Stomach (tissue), 9 donors: ENCODE measurements around the gene DLGAP1. TPM values are rescaled to one million over a fixed set of nuclear protein-coding genes. Genes with fewer than 3 reads are reported as not detected.

ENCODE experiments used
- DNase-seq, 2 donors: peaks; one replicate each; pipeline versions ENCODE4 v3.0.0 to v3.0.0-alpha.2; 2013 to 2019
- H3K27ac ChIP-seq, 5 donors: fragments of 200-600 bp in 4 of 5; sonication (generic) in 4 of 5; one replicate each; pipeline ENCODE4 v1.5.1; 2013 to 2019; ENCODE audit warnings: mild to moderate bottlenecking in 1 of 5, moderate library complexity in 1 of 5
- H3K27me3 ChIP-seq, 3 donors: fragments of 200-600 bp; sonication (generic); one replicate each; pipeline ENCODE4 v1.5.1; 2017 to 2019; ENCODE audit warnings: mixed run types in 1 of 3
- H3K36me3 ChIP-seq, 4 donors: fragments of 200-600 bp; sonication (generic); 1 replicate in 3 of 4; 2 replicates in 1 of 4; pipeline ENCODE4 v1.5.1; 2016 to 2019
- H3K4me1 ChIP-seq, 4 donors: fragments of 200-600 bp; sonication (generic); one replicate each; pipeline ENCODE4 v1.5.1; 2016 to 2019
- H3K4me3 ChIP-seq, 4 donors: fragments of 200-600 bp; sonication (generic) in 3 of 4; one replicate each; pipeline ENCODE4 v1.5.1; 2016 to 2019; ENCODE audit warnings: mild to moderate bottlenecking in 1 of 4
- H3K9me3 ChIP-seq, 4 donors: fragments of 200-600 bp; sonication (generic); one replicate each; pipeline ENCODE4 v1.5.1; 2016 to 2019
- EP300 ChIP-seq: sonication (generic); formaldehyde crosslinking; IDR thresholded peaks from one replicate; pipeline ENCODE4 v1.6.1; 2017; ENCODE audit warnings: antibody characterized with exemption
- POLR2A ChIP-seq, 4 donors: fragments of 450-650 bp; IDR thresholded peaks; one replicate each; pipeline ENCODE4 v1.6.1; 2016; ENCODE audit warnings: antibody characterized with exemption in 4 of 4, control low read depth in 2 of 4, mild to moderate bottlenecking in 1 of 4, moderate library complexity in 1 of 4
- POLR2AphosphoS5 ChIP-seq, 3 donors: sonication (generic); formaldehyde crosslinking; IDR thresholded peaks; one replicate each; pipeline ENCODE4 v1.6.1; 2016; ENCODE audit warnings: antibody characterized with exemption in 3 of 3
- WGBS, 5 donors: extraction: QIAGEN DNeasy Blood & Tissue Kit in 3 of 5; methylation state at CpG; one replicate each; pipeline versions ENCODE4 v1.1.5 to v1.1.7; 2013 to 2018; 5-methylcytosine and 5-hydroxymethylcytosine counted together
- intact Hi-C: fragments of 100-400 bp; cut with DNase I; formaldehyde crosslinking; loops from one replicate; pipeline ENCODE4 v1.15.1; 2023; ENCODE audit warnings: low total_unique reads
- polyA plus RNA-seq, 3 donors: library from polyadenylated mRNA; stranded (reverse); fragments of 200-250 nt; gene quantifications; one replicate each; pipeline ENCODE4 v1.2.3, GENCODE V29; 2013
- total RNA-seq, 5 donors: library from RNA; depleted of rRNA; stranded (reverse); fragments of >200 nt; gene quantifications; one replicate each; pipeline versions ENCODE4 v1.1.0 to v1.2.3, GENCODE V29; 2014 to 2016
- TF ChIP-seq, protein P1 (sequence below), 7 experiments: fragments of 450-650 bp in 4 of 7; fragments of 200-600 bp in 3 of 7; sonication (generic) in 3 of 7; IDR thresholded peaks; one replicate each; pipeline ENCODE4 v1.5.1; 2016 to 2019; ENCODE audit warnings: antibody characterized with exemption in 7 of 7, control low read depth in 2 of 7, mild to moderate bottlenecking in 1 of 7
- donor health status: healthy with polysubstance abuse.
- donor health status: Bipolar disorder and iron deficiency.
- donor health status: healthy.

The DLGAP1 gene
- total and polyA plus RNA-seq, 8 donors = 0.06 to 7.0 (median 1.3) TPM; not detected in 1

DNA sequence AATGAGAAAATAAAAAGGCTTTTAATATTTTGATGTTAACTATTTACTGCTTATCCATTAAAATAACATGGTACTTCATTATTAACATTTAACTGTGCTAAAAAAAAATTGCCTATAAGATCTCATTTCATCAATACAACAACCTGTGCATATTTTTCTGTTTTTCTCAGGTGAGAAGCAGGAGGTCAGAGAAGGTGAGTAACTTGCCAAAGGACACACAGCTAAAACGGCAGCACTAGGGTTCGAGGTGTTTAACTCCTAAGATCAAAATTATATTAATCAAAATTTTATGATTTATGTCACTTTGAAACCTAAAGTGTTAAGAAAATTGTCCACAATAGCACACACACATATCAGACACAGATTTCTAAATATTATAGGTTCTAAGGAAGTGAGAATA is 639.1 kb downstream of the DLGAP1 start:
- H3K27me3 ChIP-seq = no peaks in the 10 kb centered on the region
- no peak overlapping the region for H3K27ac ChIP-seq
- no peaks in the 10 kb centered on the region for H3K36me3 ChIP-seq
- intact Hi-C loops = no loop called here
- H3K4me3 ChIP-seq = no peak overlapping the region
- no peak for DNase-seq
- WGBS, 5 donors = 82 to 91% (median 88%) methylated on average over 2 of the region's 2 CpGs
- peaks cover 0 to under 1% (median 0%) of the 10 kb centered on the region in 4 donors for H3K4me1 ChIP-seq
- no peaks in the 10 kb centered on the region for H3K9me3 ChIP-seq
- TF ChIP-seq EP300 (no peak), POLR2AphosphoS5 (IDR thresholded peaks at IDR 0.05) (no peak), POLR2A (IDR thresholded peaks at IDR 0.05) (no peak)
- TF ChIP-seq, protein P1, sequence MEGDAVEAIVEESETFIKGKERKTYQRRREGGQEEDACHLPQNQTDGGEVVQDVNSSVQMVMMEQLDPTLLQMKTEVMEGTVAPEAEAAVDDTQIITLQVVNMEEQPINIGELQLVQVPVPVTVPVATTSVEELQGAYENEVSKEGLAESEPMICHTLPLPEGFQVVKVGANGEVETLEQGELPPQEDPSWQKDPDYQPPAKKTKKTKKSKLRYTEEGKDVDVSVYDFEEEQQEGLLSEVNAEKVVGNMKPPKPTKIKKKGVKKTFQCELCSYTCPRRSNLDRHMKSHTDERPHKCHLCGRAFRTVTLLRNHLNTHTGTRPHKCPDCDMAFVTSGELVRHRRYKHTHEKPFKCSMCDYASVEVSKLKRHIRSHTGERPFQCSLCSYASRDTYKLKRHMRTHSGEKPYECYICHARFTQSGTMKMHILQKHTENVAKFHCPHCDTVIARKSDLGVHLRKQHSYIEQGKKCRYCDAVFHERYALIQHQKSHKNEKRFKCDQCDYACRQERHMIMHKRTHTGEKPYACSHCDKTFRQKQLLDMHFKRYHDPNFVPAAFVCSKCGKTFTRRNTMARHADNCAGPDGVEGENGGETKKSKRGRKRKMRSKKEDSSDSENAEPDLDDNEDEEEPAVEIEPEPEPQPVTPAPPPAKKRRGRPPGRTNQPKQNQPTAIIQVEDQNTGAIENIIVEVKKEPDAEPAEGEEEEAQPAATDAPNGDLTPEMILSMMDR (IDR thresholded peaks at IDR 0.05) = no peak

DNA sequence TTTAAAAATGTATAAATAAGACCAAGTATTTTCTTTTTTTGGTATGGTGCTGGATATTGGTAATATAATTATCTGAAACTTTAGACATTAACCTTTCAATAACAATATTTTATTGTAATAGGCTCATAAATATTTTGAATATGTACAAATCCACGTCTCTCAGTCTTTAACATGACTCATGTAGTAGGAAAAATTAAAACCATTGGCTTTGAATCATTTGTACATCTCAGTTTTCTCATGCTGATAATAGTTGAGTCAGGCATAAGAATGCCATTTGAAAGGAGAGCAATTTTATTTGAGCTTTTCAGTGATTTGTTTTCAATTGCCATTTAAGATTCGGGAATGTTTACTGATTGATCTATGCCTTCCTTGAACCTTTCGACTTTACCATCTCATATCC is 640.3 kb downstream of the DLGAP1 start:
- DNase-seq = no peak
- Histone ChIP-seq H3K9me3 (no peaks in the 10 kb centered on the region), H3K4me1 (no peaks in the 10 kb centered on the region), H3K36me3 (no peaks in the 10 kb centered on the region), H3K27ac (no peak overlapping the region), H3K4me3 (no peak overlapping the region), H3K27me3 (no peaks in the 10 kb centered on the region)
- no peak for TF ChIP-seq POLR2AphosphoS5 (IDR thresholded peaks at IDR 0.05)
- TF ChIP-seq, protein P1 (IDR thresholded peaks at IDR 0.05) = no peak
- no peak for TF ChIP-seq POLR2A (IDR thresholded peaks at IDR 0.05)
- TF ChIP-seq EP300 = no peak
- WGBS, 5 donors = 79 to 84% (median 82%) methylated on average over 3 of the region's 3 CpGs
- intact Hi-C loops = no loop called here

DNA sequence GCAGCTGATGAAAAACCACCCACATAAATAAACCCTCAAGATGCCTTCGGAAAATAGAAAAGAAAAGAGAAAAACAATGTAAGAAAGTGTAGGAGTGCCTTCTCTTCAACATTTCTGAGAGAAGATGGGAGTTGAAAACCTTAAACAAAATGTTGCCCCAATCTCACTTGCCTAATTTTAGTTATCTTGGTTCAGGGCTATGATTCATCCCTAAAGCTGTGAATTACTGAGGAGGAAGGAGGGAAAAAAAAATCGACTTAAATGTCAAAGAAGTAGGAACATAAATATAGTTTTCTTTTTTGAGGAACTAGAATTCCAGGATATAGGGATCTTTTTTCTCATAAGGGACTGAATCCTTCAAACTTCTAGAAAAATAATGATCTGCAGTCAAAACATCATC is 644.8 kb downstream of the DLGAP1 start:
- intact Hi-C loops = no loop called here
- TF ChIP-seq POLR2A (IDR thresholded peaks at IDR 0.05) (no peak), EP300 (no peak), POLR2AphosphoS5 (IDR thresholded peaks at IDR 0.05) (no peak)
- TF ChIP-seq, protein P1 (IDR thresholded peaks at IDR 0.05) = no peak
- Histone ChIP-seq H3K36me3 (no peaks in the 10 kb centered on the region), H3K27me3 (no peaks in the 10 kb centered on the region), H3K9me3 (no peaks in the 10 kb centered on the region), H3K27ac (no peak overlapping the region), H3K4me3 (no peak overlapping the region), H3K4me1 (no peaks in the 10 kb centered on the region)
- 67 to 80% (median 74%) methylated on average over 2 of the region's 2 CpGs for WGBS, 5 donors
- DNase-seq = no peak

DNA sequence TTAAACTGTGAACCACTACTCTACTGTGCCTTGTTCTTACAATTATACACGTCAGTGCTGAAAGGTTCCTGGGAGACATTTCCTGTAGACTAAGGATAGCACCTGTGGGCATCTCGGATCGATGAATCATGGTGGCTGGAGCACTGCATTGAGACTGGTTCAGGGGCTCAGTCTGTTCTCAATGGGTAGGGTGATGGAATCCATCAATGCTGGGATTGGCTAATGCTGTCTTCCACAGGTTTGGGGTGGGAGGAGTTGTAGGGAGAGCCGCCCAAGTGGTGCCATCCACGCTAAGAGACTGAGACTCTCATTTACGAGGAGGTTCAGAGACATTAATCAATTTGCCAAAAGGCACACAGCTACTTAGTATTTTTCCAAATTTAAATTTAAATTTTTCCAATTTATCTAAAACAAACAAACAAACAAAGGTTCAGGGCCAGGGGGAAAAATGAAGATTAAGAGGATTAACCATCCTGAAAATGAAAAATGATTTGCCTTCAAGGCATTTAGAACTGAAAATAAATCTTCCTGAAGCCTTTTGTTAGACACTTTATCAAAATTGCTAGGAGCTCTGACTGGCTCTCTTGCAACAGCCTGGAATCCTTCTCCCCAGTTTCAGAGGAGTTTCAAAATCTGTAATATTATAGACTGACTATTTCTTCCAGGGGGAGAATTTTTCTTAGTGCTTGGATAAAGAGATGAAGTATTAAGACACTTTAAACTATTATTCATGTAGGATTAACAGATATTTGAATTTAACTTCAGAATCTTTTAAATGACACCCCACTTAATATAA is 645.9 kb downstream of the DLGAP1 start:
- no peak for DNase-seq
- TF ChIP-seq, protein P1 (IDR thresholded peaks at IDR 0.05) = no peak
- TF ChIP-seq POLR2A (IDR thresholded peaks at IDR 0.05) (no peak), EP300 (no peak), POLR2AphosphoS5 (IDR thresholded peaks at IDR 0.05) (no peak)
- Histone ChIP-seq H3K27ac (no peak overlapping the region), H3K4me3 (no peak overlapping the region), H3K36me3 (no peaks in the 10 kb centered on the region), H3K4me1 (no peaks in the 10 kb centered on the region), H3K27me3 (no peaks in the 10 kb centered on the region), H3K9me3 (no peaks in the 10 kb centered on the region)
- intact Hi-C loops = no loop called here
- WGBS, 5 donors = 78 to 93% (median 79%) methylated on average over 6 of the region's 6 CpGs
